Measurements from ENCODE around the gene EFS.

Gene EFS

GRCh38 chr14:23358042-23358441, 6.9 kb downstream of the EFS start:
- no peak for DNase-seq (ENCODE audit: low spot score)

- DNase-seq (ENCODE audit: low spot score) = no peak
These were observed 7.7 kb downstream of the EFS start for GRCh38 chr14:23357261-23357660.

- DNase-seq (ENCODE audit: low spot score) = no peak
These were observed 8.3 kb downstream of the EFS start for GRCh38 chr14:23356662-23357061.

- DNase-seq (ENCODE audit: low spot score) = no peak
These were observed 9.0 kb downstream of the EFS start for GRCh38 chr14:23355871-23356435.

GRCh38 chr14:23354990-23355389, 10.0 kb downstream of the EFS start:
- DNase-seq (ENCODE audit: low spot score) = no peak

GRCh38 chr14:23353433-23353780, 11.6 kb downstream of the EFS start:
- no peak for DNase-seq (ENCODE audit: low spot score)

- DNase-seq (ENCODE audit: low spot score) = no peak
These were observed 12.2 kb downstream of the EFS start, which contains the start of gene SLC22A17 for GRCh38 chr14:23352506-23353432. TSS of gene SLC22A17 (minus strand) at chr14:23352887.

- DNase-seq (ENCODE audit: low spot score) = no peak
These were observed 13.1 kb downstream of the EFS start for GRCh38 chr14:23351681-23352505.

GRCh38 chr14:23349156-23349845, 15.7 kb downstream of the EFS start:
- DNase-seq (ENCODE audit: low spot score) = no peak

GRCh38 chr14:23348297-23348655, 16.7 kb downstream of the EFS start:
- DNase-seq (ENCODE audit: low spot score) = no peak

GRCh38 chr14:23347406-23348296, 17.3 kb downstream of the EFS start:
- no peak for DNase-seq (ENCODE audit: low spot score)

GRCh38 chr14:23346693-23347405, 18.1 kb downstream of the EFS start:
- no peak for DNase-seq (ENCODE audit: low spot score)

- DNase-seq (ENCODE audit: low spot score) = no peak
These were observed 18.8 kb downstream of the EFS start for GRCh38 chr14:23345987-23346692.

GRCh38 chr14:23344481-23344880, 20.5 kb downstream of the EFS start:
- DNase-seq (ENCODE audit: low spot score) = no peak

- DNase-seq (ENCODE audit: low spot score) = no peak
These were observed 25.3 kb downstream of the EFS start for GRCh38 chr14:23339506-23340268.

GRCh38 chr14:23335623-23336022, 29.3 kb downstream of the EFS start:
- no peak for DNase-seq (ENCODE audit: low spot score)

GRCh38 chr14:23327947-23328744, 36.8 kb downstream of the EFS start:
- peak; percentile 80 for DNase-seq (ENCODE audit: low spot score)

All from hematopoietic multipotent progenitor cell treated with erythropoietin and hydrocortisone succinate and interleukin-3 and kit ligand, for 15 days (in vitro differentiated cells).